ENCODE measurements around the gene RNF4. TPM values are rescaled to one million over a fixed set of nuclear protein-coding genes. Genes with fewer than 3 reads are reported as not detected.

The RNF4 gene
- total and polyA plus RNA-seq, 10 of the 15 experiments (the other 5 are each of a cell fraction or from before 2014, with no cell fraction given), result 34.9 to 145 (median 76.1) TPM

DNA sequence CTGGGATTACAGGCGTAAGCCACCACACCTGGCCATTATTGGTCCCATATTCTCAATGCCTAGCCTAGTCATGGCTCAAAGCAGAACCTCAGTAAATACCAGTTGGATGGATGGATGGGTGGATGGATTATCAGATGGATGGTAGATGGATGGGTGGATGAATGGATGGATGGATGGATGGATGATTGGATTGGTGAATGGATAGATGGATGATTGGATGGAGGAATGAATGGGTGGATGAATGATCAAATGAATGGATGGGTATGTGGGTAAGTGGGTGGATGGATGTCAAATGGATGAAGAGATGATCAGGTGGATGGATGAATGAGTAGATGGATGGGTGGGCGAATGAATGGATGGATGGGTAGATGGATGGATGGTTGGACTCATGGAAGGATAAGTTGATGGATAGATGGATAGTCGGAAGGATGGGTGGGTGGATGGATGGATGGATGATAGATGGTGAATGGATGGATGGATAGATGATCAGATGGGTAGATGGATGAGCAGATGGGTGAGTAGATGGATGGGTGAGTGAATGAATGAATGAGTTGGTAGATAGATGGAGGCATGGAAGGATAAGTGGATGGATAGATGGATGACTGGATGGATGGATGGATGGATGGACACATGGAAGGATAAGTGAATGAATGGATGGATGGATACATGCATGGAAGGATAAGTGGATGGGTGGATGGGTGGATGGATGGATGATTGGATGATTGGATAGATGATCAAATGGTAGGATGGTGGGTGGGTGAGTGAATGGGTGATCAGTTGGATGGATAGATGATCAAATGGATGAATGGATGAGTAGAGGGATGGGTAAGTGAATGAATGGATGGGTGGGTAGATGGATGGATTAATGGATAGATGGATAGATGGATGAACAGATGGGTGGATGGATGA is 22.0 kb upstream of the RNF4 start:
- POLR2A ChIA-PET, result no interaction called here

DNA sequence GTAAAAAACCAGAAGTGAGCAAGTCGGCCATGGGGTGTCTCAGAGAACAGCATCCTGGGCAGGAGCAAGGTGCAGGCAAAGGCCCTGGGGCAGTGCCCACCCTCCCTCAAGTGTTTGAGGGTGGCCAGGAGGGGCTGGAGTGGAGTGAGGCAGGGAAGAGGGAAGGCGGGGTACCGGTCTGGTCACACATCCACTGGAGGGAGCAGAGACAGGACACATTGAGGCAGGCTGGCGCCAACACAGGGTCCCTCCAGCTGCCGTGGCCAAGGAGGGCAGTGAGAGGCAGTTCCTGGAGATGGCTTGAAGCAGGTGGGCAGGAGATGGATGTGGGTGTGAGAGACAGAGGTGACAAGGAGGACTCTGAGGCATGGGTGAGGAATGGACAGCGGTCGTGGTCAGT is 20.3 kb upstream of the RNF4 start:
- no peak overlapping the region for H3K4me2 ChIP-seq (ENCODE audit: control insufficient read depth, insufficient read depth)
- BruUV-seq (replicated peaks), result no TSS peak
- H3K36me3 ChIP-seq (ENCODE audit: control insufficient read depth in 2 of 2, insufficient read depth in 2 of 2, low read length in 1 of 2), result no peaks in the 10 kb centered on the region
- H4K20me1 ChIP-seq (ENCODE audit: control insufficient read depth, insufficient read depth), result no peaks in the 10 kb centered on the region
- CTCF ChIA-PET, result interaction anchor here (0.5 to 1.5 kb wide), 2 partner anchors 229 to 578 kb away, joined by 3 read pairs; no protein-coding TSS in a partner anchor
- TF ChIP-seq, protein P1, sequence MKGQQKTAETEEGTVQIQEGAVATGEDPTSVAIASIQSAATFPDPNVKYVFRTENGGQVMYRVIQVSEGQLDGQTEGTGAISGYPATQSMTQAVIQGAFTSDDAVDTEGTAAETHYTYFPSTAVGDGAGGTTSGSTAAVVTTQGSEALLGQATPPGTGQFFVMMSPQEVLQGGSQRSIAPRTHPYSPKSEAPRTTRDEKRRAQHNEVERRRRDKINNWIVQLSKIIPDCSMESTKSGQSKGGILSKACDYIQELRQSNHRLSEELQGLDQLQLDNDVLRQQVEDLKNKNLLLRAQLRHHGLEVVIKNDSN (IDR thresholded peaks at IDR 0.05; ENCODE audit: borderline replicate concordance, extremely low read length, insufficient read depth, low read depth, low read length), result no peak
- no peak for TF ChIP-seq SUZ12 (IDR thresholded peaks at IDR 0.05; ENCODE audit: unreplicated experiment)
- TF ChIP-seq, protein P2, sequence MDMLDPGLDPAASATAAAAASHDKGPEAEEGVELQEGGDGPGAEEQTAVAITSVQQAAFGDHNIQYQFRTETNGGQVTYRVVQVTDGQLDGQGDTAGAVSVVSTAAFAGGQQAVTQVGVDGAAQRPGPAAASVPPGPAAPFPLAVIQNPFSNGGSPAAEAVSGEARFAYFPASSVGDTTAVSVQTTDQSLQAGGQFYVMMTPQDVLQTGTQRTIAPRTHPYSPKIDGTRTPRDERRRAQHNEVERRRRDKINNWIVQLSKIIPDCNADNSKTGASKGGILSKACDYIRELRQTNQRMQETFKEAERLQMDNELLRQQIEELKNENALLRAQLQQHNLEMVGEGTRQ (IDR thresholded peaks at IDR 0.05; ENCODE audit: borderline replicate concordance, low read depth, low read length), result no peak
- TF ChIP-seq CREM (IDR thresholded peaks at IDR 0.05; ENCODE audit: low read depth), result no peak
- TF ChIP-seq IKZF2 (IDR thresholded peaks at IDR 0.05), result no peak
- TF ChIP-seq GATAD2B (conservative IDR thresholded peaks at IDR 0.05; ENCODE audit: low read depth), result no peak
- no peak for TF ChIP-seq RBBP5 (conservative IDR thresholded peaks at IDR 0.05)
- TF ChIP-seq BMI1 (IDR thresholded peaks at IDR 0.05; ENCODE audit: borderline replicate concordance), result no peak
- TF ChIP-seq PAX8 (IDR thresholded peaks at IDR 0.05), result no peak
- TF ChIP-seq, protein P3, sequence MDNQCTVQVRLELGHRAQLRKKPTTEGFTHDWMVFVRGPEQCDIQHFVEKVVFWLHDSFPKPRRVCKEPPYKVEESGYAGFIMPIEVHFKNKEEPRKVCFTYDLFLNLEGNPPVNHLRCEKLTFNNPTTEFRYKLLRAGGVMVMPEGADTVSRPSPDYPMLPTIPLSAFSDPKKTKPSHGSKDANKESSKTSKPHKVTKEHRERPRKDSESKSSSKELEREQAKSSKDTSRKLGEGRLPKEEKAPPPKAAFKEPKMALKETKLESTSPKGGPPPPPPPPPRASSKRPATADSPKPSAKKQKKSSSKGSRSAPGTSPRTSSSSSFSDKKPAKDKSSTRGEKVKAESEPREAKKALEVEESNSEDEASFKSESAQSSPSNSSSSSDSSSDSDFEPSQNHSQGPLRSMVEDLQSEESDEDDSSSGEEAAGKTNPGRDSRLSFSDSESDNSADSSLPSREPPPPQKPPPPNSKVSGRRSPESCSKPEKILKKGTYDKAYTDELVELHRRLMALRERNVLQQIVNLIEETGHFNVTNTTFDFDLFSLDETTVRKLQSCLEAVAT (IDR thresholded peaks at IDR 0.05), result no peak
- 24% methylated on average over 7 of the region's 7 CpGs for WGBS (ENCODE audit: insufficient coverage, insufficient replicate concordance, low lambda C conversion rate, missing lambda C conversion rate)
- in situ Hi-C loops (cut with MboI) (no loop called here), intact Hi-C loops (cut with micrococcal nuclease; ENCODE audit: unreplicated experiment) (no loop called here)
- no peak overlapping the region for H2AFZ ChIP-seq (ENCODE audit: control insufficient read depth, low read depth, low read length)
- no peaks in the 10 kb centered on the region; a peak in 2 of 4 replicates for H3K27me3 ChIP-seq (replicated peaks in 1 of 2; ENCODE audit: control insufficient read depth in 2 of 2, insufficient read depth in 2 of 2, low read length in 1 of 2)
- SMC1A ChIA-PET (ENCODE audit: uncharacterized antibody, unreplicated experiment), result interaction anchor here (0.9 to 1.4 kb wide), 2 partner anchors 14 to 229 kb away, joined by 3 read pairs; no protein-coding TSS in a partner anchor
- FAIRE-seq (no peak), ATAC-seq (no peak), DNase-seq (ENCODE audit: low read depth, low spot score) (no peak)
- no peak overlapping the region for H3K4me3 ChIP-seq
- H3K9ac ChIP-seq (ENCODE audit: control insufficient read depth, insufficient read depth, low read length), result no peak overlapping the region
- RAD21 ChIA-PET (ENCODE audit: unreplicated experiment), result interaction anchor here (1.0 kb wide), 1 partner anchor 87 kb away, joined by 3 read pairs; no protein-coding TSS in a partner anchor
- POLR2A ChIA-PET, result no interaction called here
- H3K4me1 ChIP-seq (ENCODE audit: control insufficient read depth, insufficient read depth, low read length), result no peaks in the 10 kb centered on the region
- H3K9me3 ChIP-seq (replicated peaks; ENCODE audit: control insufficient read depth, insufficient read depth, low read length), result no peaks in the 10 kb centered on the region
- no peaks in the 10 kb centered on the region for H3K79me2 ChIP-seq (ENCODE audit: control insufficient read depth, insufficient read depth, low read length)
- no peak overlapping the region for H3K27ac ChIP-seq (ENCODE audit: control insufficient read depth, insufficient read depth)

More for the DNA sequence above, 22.0 kb upstream of the RNF4 start:
- Histone ChIP-seq H3K4me3 (no peak overlapping the region), H3K4me1 (ENCODE audit: control insufficient read depth, insufficient read depth, low read length) (no peaks in the 10 kb centered on the region), H3K36me3 (ENCODE audit: control insufficient read depth in 2 of 2, insufficient read depth in 2 of 2, low read length in 1 of 2) (no peaks in the 10 kb centered on the region), H3K9ac (ENCODE audit: control insufficient read depth, insufficient read depth, low read length) (no peak overlapping the region), H3K9me3 (replicated peaks; ENCODE audit: control insufficient read depth, insufficient read depth, low read length) (no peaks in the 10 kb centered on the region), H2AFZ (ENCODE audit: control insufficient read depth, low read depth, low read length) (no peak overlapping the region), H3K27ac (ENCODE audit: control insufficient read depth, insufficient read depth) (no peak overlapping the region), H3K4me2 (ENCODE audit: control insufficient read depth, insufficient read depth) (no peak overlapping the region), H3K27me3 (replicated peaks in 1 of 2; ENCODE audit: control insufficient read depth in 2 of 2, insufficient read depth in 2 of 2, low read length in 1 of 2) (no peaks in the 10 kb centered on the region; a peak in 2 of 4 replicates), H3K79me2 (ENCODE audit: control insufficient read depth, insufficient read depth, low read length) (no peaks in the 10 kb centered on the region), H4K20me1 (ENCODE audit: control insufficient read depth, insufficient read depth) (no peaks in the 10 kb centered on the region)
- intact Hi-C loops (cut with micrococcal nuclease; ENCODE audit: unreplicated experiment) (no loop called here), in situ Hi-C loops (cut with MboI) (no loop called here)
- no peak for ATAC-seq
- no TSS peak for BruUV-seq (replicated peaks)
- ChIA-PET SMC1A (ENCODE audit: uncharacterized antibody, unreplicated experiment) (no interaction called here), CTCF (no interaction called here), RAD21 (ENCODE audit: unreplicated experiment) (no interaction called here)
- DNase-seq (ENCODE audit: low read depth, low spot score), result no peak
- no peak for FAIRE-seq
- no peak for TF ChIP-seq STAT1 (conservative IDR thresholded peaks at IDR 0.05)
- 16% methylated on average over 3 of the region's 3 CpGs for WGBS (ENCODE audit: insufficient coverage, insufficient replicate concordance, low lambda C conversion rate, missing lambda C conversion rate)

All from GM12878 (cell line).